HG02938 (cell line): Measurements from ENCODE around the gene HSPA12A.

Experiments used
- ATAC-seq: cut with Tn5 transposase; IDR thresholded peaks from one replicate; pipeline ENCODE4 v1.9.1; 2021; ENCODE audit warnings: mild to moderate bottlenecking, moderate library complexity; ENCODE audit not compliant: unreplicated experiment

Gene HSPA12A

GRCh38 chr10:116670706-116671105 is 71.7 kb downstream of the HSPA12A start:
- ATAC-seq: no peak

DNA sequence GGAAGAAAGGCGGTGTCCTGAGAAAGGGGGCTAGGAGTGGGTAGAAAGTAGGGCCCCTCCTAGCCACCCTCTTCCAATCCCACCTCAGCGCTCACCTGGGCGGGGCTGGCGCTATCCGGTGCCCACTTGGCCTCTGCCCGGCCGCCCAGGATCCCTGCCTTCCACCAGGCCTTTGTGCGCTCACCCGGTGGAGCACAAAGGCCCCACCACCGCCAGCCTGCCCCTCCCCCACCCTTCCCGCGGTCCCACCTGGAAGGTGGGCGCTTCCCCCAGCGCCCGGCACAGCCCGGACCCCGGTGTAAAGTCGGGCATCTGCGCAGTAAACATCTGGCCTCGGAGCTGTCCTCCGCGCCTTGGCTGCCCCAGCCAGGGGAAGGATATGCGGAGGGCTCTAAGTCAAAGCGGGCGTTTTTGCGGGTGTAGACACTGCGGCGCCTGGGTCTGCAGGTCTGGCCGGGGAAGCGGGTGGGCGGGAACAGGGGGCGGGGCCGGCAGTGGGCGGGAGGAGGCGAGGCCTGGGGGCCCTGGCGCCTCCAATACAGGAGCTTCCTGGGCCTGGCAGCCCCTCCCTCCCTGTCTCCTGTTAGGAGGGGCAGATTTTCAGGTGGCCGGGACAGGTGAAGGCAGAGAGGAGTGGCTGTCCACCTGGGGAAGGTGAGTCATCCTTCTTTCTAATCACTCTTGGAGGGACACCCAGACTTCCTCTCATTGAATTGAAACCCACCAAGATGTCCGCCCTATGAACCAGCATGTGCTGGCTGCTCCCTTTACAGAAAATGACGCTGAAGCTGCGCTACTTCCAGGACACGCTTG is 72.3 kb downstream of the HSPA12A start:
- ATAC-seq: no peak

GRCh38 chr10:116669080-116669479 is 73.3 kb downstream of the HSPA12A start:
- ATAC-seq: no peak

DNA sequence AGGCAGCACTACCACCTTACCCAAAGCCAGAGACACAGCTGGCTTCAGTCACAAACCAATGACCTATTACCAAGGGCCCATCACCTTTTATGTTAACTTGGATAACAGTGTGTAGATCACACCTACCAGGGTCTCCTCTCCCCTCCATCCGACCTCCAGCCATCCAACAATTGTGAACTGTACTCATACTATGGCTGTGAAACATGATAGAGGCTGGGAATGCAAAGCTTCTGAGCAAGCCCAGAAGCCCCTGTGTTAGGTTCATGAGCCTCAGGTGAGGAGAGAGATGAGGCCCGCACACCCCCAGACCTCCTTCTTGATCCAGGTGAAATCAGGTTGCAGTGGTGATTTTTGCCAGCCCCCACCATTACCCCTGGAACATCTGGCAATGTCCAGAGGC is 73.9 kb downstream of the HSPA12A start:
- ATAC-seq: no peak

DNA sequence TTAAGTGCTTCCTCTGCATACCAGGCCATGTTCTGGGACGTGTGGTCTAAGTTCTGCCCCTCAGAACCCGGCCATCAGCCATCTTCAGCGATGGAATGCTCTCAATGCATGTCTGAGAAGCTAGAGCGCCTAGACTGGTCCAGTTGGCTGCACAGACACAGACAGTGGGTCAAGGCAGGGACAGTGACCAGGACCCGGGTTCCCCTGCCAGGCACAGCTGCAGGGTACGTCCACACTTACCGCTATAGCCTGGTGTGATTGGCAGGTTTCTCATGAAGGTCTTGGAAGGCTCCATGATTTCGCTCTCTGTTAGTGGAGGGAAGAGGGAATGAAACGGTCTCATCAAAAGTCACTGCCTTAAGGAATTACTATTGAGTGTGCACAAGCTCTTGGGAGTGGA is 74.3 kb downstream of the HSPA12A start:
- ATAC-seq: no peak

GRCh38 chr10:116667484-116667883 is 74.9 kb downstream of the HSPA12A start:
- no peak for ATAC-seq

DNA sequence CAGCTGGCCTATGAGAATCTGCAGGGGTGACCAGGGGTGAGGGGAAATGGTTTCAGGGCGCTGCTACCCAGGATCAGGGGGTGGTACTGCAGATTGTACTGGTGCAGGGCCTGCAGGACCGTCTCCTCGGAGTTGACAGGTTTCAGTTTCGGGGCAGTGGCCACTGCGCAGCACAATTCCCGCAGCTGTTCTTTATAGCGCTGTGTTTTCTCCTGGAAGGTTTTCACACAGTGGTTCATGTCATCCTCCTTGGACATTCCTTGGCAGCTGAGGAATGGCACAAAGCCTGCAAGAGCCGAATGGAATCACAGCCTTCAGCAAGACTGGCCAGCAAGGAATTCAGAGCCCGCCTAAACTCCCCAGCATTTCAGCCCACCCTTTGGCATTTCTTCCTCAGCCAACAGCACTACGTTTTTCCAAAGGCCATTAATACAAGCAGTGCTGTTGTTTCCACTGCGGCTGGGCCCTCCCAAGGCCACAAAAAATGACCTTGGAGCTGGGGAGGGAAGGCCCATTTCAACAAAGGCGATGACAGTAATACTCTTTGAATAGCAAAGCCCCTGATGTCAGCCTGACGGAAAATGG is 76.7 kb downstream of the HSPA12A start:
- ATAC-seq: no peak

DNA sequence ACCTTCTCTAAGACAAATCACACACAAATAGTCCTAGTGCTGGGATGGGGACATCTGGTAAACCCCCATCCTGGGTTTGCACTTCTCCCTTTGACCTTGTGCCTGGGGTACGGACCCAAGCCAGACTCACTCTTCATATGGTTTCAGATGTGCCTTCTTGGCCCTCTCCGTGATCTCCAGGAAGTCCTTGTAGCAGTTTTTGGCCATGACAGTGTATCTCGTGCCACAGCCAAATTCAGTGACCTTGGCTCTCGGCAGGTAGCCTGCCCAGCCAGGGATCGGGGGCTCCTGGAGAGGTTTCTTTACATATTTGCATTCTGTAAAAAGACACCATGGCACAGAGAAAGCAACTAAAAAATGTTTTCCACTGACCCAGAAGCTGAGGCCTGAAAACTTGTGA is 77.7 kb downstream of the HSPA12A start:
- ATAC-seq: no peak

DNA sequence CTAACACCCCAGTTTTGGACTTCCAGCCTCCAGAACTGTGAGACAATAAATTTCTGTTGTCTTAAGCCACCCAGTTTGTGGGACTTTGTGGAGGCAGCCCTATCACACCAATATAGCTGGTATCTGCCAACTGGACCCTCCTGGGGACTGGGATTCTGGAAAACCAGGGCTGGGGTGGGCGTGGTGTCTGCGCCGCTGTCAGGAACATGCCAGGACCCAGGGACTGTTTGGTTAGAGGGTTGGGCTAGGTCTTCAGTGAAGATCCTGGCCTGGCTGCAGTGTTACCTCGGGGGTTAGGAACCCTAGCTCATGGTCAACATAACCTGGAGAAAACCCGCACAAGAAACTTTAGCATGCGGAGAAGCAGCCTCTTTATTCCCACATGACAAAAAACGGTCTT is 79.0 kb downstream of the HSPA12A start:
- ATAC-seq: no peak

DNA sequence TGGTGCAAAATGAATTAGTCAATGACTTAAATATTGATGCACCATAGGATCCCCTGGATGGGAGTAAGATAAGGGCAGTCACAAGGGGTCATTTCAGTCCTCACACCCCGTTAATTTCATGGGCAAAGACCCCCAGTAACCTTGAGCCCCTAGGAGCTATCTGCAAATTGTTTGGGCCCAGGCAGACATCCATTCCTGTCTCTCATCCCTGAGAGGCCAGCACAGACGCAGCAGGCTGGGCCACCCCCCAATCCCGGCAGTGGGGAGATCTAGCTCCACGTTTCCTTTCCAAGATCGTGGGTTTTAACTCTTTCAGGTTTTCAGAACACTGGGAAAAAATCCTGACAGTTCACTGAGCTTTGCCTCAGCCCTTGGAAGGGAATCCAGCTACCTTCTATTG is 81.5 kb downstream of the HSPA12A start:
- ATAC-seq: no peak

DNA sequence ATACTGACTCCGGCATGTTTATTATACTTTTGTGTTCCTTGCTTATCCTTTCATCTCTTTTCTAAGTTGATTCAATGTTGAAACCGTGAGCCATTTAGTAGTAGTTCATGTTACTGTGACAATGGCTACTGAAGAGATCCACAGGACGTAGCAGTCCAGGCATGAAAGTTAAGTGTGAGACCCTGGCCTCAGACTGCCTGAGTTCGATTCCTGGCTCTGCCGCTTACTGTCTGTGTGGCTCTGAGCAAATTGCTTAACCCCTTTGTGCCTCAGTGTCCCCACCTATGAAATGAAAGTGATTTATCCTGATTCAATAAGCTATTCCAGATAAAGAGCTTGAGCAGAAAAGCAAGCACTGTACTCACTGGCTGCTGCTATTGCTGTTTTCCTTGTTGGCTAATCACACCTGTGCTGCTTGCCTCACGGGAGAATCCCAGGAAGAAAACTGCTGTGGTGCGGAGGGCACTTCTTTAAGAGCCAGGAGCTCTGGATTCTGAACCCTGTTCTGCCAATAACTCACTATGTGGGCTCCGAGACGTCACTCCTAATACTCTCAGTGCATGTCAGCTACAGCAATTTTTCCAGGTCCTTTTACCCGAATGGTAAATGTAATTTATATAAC is 83.2 kb downstream of the HSPA12A start:
- no peak for ATAC-seq

DNA sequence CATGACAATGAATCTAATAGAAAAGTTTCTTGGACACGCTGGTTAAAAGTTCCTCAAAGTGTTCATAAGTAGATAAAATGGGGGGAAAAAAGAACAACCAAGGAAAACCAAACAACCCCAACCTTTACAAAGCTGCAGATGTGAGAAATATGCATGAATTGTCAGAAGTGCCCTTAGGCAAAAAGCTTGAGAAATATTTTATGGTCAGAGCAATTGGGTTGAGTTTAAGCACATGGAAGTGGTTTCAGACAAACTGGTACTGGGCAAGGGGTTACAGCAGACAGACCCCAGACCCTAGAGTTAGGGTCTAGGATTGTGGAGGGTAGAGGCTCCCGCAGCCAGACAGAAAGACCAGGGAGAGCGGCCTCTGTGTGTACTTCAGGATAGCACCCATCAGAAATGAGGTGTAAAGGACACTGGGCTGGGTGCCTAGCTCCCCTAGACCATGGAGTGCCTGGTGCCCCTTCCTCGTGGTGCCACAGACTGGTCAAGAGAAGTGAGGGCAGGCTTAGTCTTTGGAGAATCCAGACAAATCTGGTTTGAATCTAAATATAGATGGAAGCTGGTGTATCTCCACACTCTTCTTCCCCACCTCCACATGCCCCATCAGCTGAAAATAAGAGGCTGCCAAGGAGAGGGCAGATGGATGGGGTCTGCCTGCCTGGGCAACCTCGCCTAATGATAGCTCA is 84.4 kb downstream of the HSPA12A start:
- no peak for ATAC-seq

DNA sequence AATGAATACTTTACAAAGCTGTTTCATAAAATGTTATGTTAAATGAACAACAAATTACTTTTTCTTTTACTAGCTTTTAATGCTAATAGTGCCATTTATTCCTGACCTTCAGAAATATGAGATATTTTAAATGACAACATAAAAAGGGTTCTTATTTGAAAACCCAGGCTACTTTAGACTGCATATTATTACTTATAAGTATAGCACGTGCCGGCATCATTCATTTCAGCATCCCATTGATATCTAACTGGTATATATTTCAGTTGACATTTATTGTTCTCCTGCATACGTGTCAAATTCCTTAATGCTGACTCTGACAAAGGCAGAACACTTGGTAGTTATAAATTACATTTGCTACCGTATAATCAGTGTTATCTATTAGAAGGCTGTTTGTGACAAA is 86.3 kb downstream of the HSPA12A start:
- no peak for ATAC-seq

- no peak for ATAC-seq
These were observed 86.8 kb downstream of the HSPA12A start for GRCh38 chr10:116655568-116655967.

DNA sequence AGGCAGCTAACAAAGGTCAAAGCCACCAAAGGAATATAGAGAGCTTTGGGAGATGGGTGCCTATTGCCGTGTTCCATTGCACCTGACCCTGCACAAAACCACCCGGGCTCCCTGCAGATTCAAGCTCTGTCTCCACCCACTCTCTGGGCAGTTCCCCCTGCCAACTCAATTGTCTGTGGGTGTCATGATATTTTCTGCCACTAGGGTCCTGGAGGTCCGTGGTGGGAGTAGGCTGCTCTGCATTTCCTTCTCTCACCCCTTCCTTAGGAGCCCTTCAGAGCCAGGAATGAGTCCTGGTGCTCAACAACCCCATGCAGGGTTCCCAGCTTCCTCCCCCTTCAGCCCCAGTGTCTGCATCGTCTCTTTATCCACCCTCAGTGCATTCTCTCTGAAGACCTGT is 87.5 kb downstream of the HSPA12A start:
- peak; percentile 81 for ATAC-seq

DNA sequence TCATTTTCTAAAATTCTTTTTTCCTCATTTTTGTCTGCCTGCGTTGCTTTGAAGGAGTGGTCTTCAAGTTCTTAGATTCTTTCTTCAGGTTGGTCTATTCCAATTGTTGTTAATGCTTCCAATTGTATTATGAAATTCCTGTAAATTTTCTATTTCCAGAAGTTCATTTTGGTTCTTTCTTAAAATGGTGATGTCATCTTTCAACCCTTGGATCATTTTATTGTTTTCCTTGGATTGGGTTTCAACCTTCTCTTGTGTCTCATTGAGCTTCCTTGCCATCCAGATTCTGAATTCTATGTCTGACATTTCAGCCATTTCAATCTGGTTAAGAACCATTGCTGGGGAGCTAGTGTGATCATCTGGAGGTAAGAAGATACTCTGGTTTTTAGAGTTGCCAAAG is 88.5 kb downstream of the HSPA12A start:
- no peak for ATAC-seq

DNA sequence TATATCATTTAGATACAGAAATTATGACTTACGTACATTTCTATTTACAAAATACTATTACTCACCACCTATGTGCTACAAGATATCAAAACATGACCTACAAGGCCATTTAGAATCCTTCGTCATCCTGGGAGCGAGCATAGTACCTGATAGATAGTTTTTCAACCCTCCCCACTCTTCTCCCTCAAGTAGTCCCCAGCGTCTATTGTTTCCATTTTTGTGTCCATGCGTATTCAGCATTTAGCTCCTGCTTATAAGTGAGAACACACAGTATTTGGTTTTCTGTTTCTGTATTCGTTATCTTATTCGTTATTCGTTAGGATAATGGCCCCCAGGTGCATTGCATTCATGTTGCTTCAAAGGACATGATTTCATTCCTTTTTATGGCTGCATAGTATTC is 93.5 kb downstream of the HSPA12A start:
- no peak for ATAC-seq

DNA sequence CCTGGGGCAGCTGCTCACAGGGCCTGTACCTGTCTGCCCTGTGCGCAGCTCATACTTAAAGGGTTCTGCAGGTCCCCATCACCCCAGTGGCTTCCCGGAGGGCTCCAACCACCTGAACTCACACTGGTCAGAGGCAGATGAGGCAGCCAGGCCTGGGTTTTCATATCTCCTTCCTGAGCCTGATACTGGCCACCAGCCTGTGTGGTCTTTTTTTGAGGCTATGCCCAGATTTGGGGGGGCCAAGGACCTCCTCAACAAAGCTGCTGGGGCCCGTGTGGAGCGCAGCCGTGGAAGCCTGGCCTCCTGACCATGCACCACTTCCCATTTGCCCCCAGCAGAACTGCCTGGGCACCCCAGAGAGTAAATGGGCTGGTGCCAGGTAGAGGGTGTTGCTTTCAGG is 95.9 kb downstream of the HSPA12A start:
- no peak for ATAC-seq

DNA sequence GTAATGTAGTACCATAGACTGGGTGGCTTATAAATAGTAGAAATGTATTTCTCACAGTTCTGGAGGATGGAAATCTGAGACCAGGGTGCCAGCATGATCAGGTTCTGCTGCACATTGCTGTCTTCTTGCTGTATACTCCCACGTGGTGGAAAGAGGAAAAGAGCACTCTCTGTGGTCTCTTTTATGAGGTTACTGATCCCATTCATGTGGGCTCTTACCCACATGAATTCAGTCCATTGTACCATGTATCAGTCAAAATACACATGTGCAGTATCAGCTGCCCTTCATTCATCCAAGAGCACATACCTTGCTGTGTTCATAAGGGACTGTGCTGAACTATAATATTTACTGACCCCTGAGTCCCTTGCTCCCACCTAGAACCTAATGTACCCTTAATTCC is 104.5 kb downstream of the HSPA12A start:
- no peak for ATAC-seq

- ATAC-seq: no peak
These were observed 105.4 kb downstream of the HSPA12A start for GRCh38 chr10:116636976-116637375.

DNA sequence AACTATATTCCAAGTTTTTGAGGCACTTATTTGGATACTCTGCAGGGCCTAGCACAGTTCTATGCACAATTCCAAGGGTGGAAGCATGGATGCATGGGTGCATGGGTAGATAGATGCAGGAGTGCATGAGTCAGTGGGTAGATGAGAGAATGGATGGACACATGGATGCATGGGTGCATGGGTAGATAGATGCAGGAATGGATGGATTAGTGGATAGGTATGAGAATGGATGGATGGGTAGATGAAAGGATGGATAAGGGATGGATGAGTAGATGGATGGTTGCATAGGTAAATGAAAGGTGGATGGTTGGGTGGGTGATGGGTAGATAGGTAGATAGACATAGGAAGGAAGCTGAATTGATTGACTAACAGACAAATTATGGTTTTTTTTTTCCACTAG is 106.0 kb downstream of the HSPA12A start:
- ATAC-seq: no peak
